Mesendoderm (in vitro differentiated cells): ENCODE measurements around the gene NCF1. TPM values are rescaled to one million over a fixed set of nuclear protein-coding genes. Genes with fewer than 3 reads are reported as not detected.
"Not testable (repeated sequence)": the region's sequence is repeated elsewhere in the genome, so short reads cannot be mapped to it uniquely, and the experiment has no call there.

Experiments used
- DNase-seq: peaks from one replicate; pipeline ENCODE4 v3.0.0; 2013
- H2AK5ac ChIP-seq: 2 replicates; pipeline ENCODE4 v1.6.1; 2013; ENCODE audit warnings: low read length, inconsistent platforms
- H2BK120ac ChIP-seq: 2 replicates; pipeline ENCODE4 v1.6.1; 2013; ENCODE audit warnings: low read depth, mild to moderate bottlenecking, low read length, moderate library complexity, mixed read lengths
- H2BK15ac ChIP-seq: replicated peaks from 2 replicates; pipeline ENCODE4 v1.6.1; 2013; ENCODE audit warnings: low read depth, mild to moderate bottlenecking, moderate library complexity
- H2BK5ac ChIP-seq: 2 replicates; pipeline ENCODE4 v1.6.1; 2013; ENCODE audit warnings: low read length, inconsistent platforms
- H3K18ac ChIP-seq: 2 replicates; pipeline ENCODE4 v1.6.1; 2013; ENCODE audit warnings: mild to moderate bottlenecking, low read length, mixed read lengths
- H3K23ac ChIP-seq: one replicate; pipeline ENCODE4 v1.6.1; 2013; ENCODE audit warnings: low read length
- H3K27ac ChIP-seq: 2 replicates; pipeline ENCODE4 v1.5.1; 2013; ENCODE audit warnings: low read depth, mild to moderate bottlenecking, inconsistent platforms, low read length, moderate library complexity
- H3K27me3 ChIP-seq: 2 replicates; pipeline ENCODE4 v1.6.1; 2013; ENCODE audit warnings: low read length, control low read depth, mild to moderate bottlenecking, inconsistent platforms; ENCODE audit not compliant: insufficient read depth, poor library complexity
- H3K36me3 ChIP-seq: 2 replicates; pipeline ENCODE4 v1.6.1; 2013; ENCODE audit warnings: low read length, inconsistent platforms; ENCODE audit not compliant: control insufficient read depth, insufficient read depth
- H3K4ac ChIP-seq: one replicate; pipeline ENCODE4 v1.6.1; 2013; ENCODE audit warnings: low read depth, mild to moderate bottlenecking, low read length, moderate library complexity
- H3K4me1 ChIP-seq: 2 replicates; pipeline ENCODE4 v1.6.1; 2013; ENCODE audit warnings: low read depth, low read length, inconsistent platforms; ENCODE audit not compliant: control insufficient read depth
- H3K4me2 ChIP-seq: 2 replicates; pipeline ENCODE4 v1.6.1; 2013; ENCODE audit warnings: low read length
- H3K4me3 ChIP-seq: 2 replicates; pipeline ENCODE4 v1.5.1; 2013; ENCODE audit warnings: mild to moderate bottlenecking, low read length
- H3K56ac ChIP-seq: one replicate; pipeline ENCODE4 v1.6.1; 2013; ENCODE audit warnings: low read length
- H3K79me1 ChIP-seq: 2 replicates; pipeline ENCODE4 v1.6.1; 2013; ENCODE audit warnings: low read length, inconsistent platforms
- H3K79me2 ChIP-seq: 2 replicates; pipeline ENCODE4 v1.6.1; 2013; ENCODE audit warnings: mild to moderate bottlenecking, low read length; ENCODE audit not compliant: control insufficient read depth, insufficient read depth
- H3K9ac ChIP-seq: 2 replicates; pipeline ENCODE4 v1.6.1; 2013; ENCODE audit warnings: low read length, inconsistent platforms
- H4K5ac ChIP-seq: one replicate; pipeline ENCODE4 v1.6.1; 2013; ENCODE audit warnings: low read length
- H4K8ac ChIP-seq: one replicate; pipeline ENCODE4 v1.6.1; 2013; ENCODE audit warnings: low read depth, mild to moderate bottlenecking, control low read depth, low read length, moderate library complexity
- WGBS: extraction: QIAGEN DNeasy Blood & Tissue Kit; methylation state at CpG from one replicate; pipeline ENCODE4 v1.1.7; 2013; ENCODE audit warnings: low lambda C conversion rate, missing lambda C conversion rate; ENCODE audit not compliant: insufficient coverage; ENCODE audit errors: extremely low coverage; 5-methylcytosine and 5-hydroxymethylcytosine counted together
- polyA plus RNA-seq, 2 experiments: library from polyadenylated mRNA; stranded (reverse); fragments of 200-250 nt; gene quantifications; one replicate each; pipeline ENCODE4 v1.2.3, GENCODE V29; 2013

NCF1 gene
- polyA plus RNA-seq (2013, experiment 1 of 2) = 0.17 TPM
- 0.18 TPM for polyA plus RNA-seq (2013, experiment 2 of 2)

DNA sequence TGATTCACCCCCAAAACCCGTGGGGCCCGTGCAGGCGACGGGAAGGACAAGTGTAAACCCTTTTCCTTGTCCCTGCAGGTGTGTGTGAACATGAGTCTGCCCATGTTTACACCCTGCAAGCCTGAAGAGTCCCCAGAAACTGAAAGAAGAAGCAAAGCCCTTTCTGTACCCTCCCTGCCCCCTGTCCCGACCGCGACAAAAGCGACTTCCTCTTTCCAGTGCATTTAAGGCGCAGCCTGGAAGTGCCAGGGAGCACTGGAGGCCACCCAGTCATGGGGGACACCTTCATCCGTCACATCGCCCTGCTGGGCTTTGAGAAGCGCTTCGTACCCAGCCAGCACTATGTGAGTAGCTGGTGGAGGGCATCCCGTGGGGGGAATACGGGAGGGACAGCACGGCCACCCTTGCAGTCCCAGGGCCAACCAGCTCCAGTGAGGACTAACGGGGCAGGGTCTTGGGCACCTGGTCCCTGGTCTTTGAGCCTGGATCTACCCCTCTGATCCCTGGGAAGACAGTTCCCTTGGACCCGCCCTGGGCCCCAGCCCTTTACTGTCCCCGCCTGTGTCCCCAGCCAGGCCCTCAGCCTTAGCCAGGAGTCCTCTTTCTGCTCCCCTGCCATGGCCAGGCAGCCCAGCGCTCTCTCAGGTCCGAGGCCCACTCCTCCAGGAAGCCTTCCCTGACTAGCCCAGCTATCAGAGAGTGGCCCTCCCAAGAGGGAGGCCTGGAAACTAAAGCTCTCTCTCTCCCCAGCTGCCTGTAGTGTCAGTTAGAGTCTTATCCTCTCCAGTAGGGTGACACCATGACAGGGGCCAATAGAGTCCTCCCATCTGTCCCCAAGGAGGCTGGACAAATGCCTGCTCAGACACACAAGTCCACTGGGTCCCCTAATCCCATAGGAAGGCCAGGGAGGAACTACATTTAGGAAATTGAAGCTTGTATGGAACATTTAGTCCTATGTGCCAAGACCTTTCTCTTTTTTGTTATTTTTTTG lies at the start of gene NCF1:
NCF1 (plus strand) TSS at position 252 of the 991 bp plus-strand sequence; CDS start at position 273, 21 bp downstream.
- H3K23ac ChIP-seq, H3K4me3 ChIP-seq, H3K56ac ChIP-seq, H2BK15ac ChIP-seq, H3K4me2 ChIP-seq, H3K27ac ChIP-seq, H2BK120ac ChIP-seq, H3K18ac ChIP-seq, DNase-seq, H4K8ac ChIP-seq, H3K4me1 ChIP-seq, H2AK5ac ChIP-seq, H3K79me2 ChIP-seq, H3K9ac ChIP-seq, H3K79me1 ChIP-seq, H3K4ac ChIP-seq, H3K27me3 ChIP-seq, H4K5ac ChIP-seq, H2BK5ac ChIP-seq, H3K36me3 ChIP-seq: not testable (repeated sequence)
- no CpG with 5 or more reads among the region's 21 CpGs for WGBS

GRCh38 chr7:74725840-74726239 lies 48.0 kb upstream of the NCF1 start:
- Histone ChIP-seq H2AK5ac (no peak overlapping the region), H2BK15ac (no peak overlapping the region), H4K5ac (no peak overlapping the region), H3K4me3 (no peak overlapping the region), H3K4ac (no peak overlapping the region), H3K36me3 (peaks cover 7% of the 10 kb centered on the region), H3K79me1 (peaks cover 5% of the 10 kb centered on the region), H2BK120ac (no peak overlapping the region), H3K4me1 (no peaks in the 10 kb centered on the region), H3K18ac (no peak overlapping the region), H3K79me2 (no peaks in the 10 kb centered on the region), H4K8ac (no peak overlapping the region), H2BK5ac (no peak overlapping the region), H3K4me2 (no peak overlapping the region), H3K56ac (no peak overlapping the region), H3K23ac (no peak overlapping the region), H3K27me3 (no peaks in the 10 kb centered on the region), H3K9ac (no peak overlapping the region), H3K27ac (no peak overlapping the region)
- WGBS = no CpG with 5 or more reads among the region's 1 CpG
- DNase-seq = no peak

DNA sequence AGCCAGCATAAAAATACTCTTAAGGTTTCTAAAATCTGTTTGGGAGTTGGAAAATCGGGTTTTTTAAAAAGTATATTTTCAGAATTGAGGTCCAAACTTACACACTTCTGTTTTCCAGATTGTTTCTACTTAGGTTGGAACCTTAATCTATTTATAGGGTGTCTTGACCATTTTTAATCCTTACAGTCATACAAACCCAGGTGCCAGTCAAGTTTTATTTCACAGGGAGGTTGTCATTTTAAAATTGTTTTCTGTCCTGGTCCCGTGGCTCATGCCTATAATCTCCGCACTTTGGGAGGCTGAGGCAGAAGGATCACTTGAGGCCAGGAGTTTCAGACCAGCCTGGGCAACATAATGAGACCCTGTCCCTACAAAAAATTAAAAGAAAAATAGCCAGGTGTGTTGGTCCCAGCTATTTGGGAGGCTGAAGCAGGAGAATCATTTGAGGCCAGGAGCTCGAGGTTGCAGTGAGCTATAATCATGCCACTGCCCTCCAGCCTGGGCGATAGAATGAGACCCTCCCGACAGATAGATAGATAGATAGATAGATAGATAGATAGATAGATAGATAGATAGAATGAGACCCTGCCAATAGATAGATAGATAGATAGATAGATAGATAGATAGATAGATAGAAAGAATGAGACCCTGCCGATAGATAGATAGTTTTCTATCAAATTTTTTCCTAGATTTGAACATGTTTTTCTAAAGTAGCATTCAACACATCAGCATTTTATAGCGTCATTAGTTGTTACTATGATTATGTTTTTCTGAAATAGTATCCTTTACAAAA lies 47.3 kb upstream of the NCF1 start:
- Histone ChIP-seq H3K4me3 (no peak overlapping the region), H3K79me2 (no peaks in the 10 kb centered on the region), H3K4ac (no peak overlapping the region), H3K27me3 (no peaks in the 10 kb centered on the region), H3K9ac (no peak overlapping the region), H4K5ac (no peak overlapping the region), H3K4me1 (no peaks in the 10 kb centered on the region), H2BK15ac (no peak overlapping the region), H3K4me2 (no peak overlapping the region), H3K18ac (no peak overlapping the region), H2BK5ac (no peak overlapping the region), H3K23ac (no peak overlapping the region), H2AK5ac (no peak overlapping the region), H3K56ac (no peak overlapping the region), H2BK120ac (no peak overlapping the region), H3K36me3 (peaks cover 7% of the 10 kb centered on the region), H3K27ac (no peak overlapping the region), H3K79me1 (peaks cover 5% of the 10 kb centered on the region), H4K8ac (no peak overlapping the region)
- DNase-seq = no peak
- no CpG with 5 or more reads among the region's 8 CpGs for WGBS

- WGBS = no CpG with 5 or more reads among the region's 10 CpGs
- not testable (repeated sequence) for H3K56ac ChIP-seq, H2AK5ac ChIP-seq, H3K9ac ChIP-seq, H3K79me1 ChIP-seq, H3K27me3 ChIP-seq, H3K4me2 ChIP-seq, H2BK120ac ChIP-seq, H3K4me3 ChIP-seq, H3K36me3 ChIP-seq, H2BK15ac ChIP-seq, H3K27ac ChIP-seq, H3K4me1 ChIP-seq, H3K79me2 ChIP-seq, DNase-seq, H4K8ac ChIP-seq, H4K5ac ChIP-seq, H3K4ac ChIP-seq, H2BK5ac ChIP-seq, H3K18ac ChIP-seq, H3K23ac ChIP-seq
Observed at GRCh38 chr7:74728686-74729085, 45.1 kb upstream of the NCF1 start.

GRCh38 chr7:74730186-74730585 lies 43.6 kb upstream of the NCF1 start:
- H2BK5ac ChIP-seq, H3K4me2 ChIP-seq, H4K8ac ChIP-seq, H3K4me3 ChIP-seq, H3K56ac ChIP-seq, H3K23ac ChIP-seq, H2BK15ac ChIP-seq, H4K5ac ChIP-seq, H3K79me2 ChIP-seq, H2AK5ac ChIP-seq, H3K4ac ChIP-seq, H3K18ac ChIP-seq, H3K79me1 ChIP-seq, H3K36me3 ChIP-seq, H2BK120ac ChIP-seq, H3K27ac ChIP-seq, DNase-seq, H3K27me3 ChIP-seq, H3K9ac ChIP-seq, H3K4me1 ChIP-seq: not testable (repeated sequence)
- WGBS = no CpG with 5 or more reads among the region's 5 CpGs
